A673 (cell line): ENCODE data around the gene FOXJ3. TPM values are rescaled to one million over a fixed set of nuclear protein-coding genes. Genes with fewer than 3 reads are reported as not detected.

Experiments used
- BruUV-seq: library from RNA; stranded (reverse); fragments of 400-500 nt; replicated peaks from 2 replicates; lab custom pipeline; 2021; lab: Mats Ljungman, UMichigan
- CTCF ChIA-PET: fragments of 300-600 bp; sonication (Branson Sonifier 250); formaldehyde crosslinking; loops from one replicate; lab custom pipeline; 2022; ENCODE audit warnings: antibody characterized with exemption; lab: Charles Lee
- POLR2A ChIA-PET: fragments of 300-600 bp; sonication (Branson Sonifier 250); formaldehyde crosslinking; loops from one replicate; lab custom pipeline; 2022; ENCODE audit warnings: antibody characterized with exemption; ENCODE audit not compliant: low non-redundant PET; lab: Charles Lee
- DNase-seq: peaks from one replicate; pipeline ENCODE4 v3.0.0-alpha.2; 2015; ENCODE audit warnings: low spot score
- H3K27ac ChIP-seq: fragments of 200-600 bp; sonication (generic); 2 replicates; pipeline ENCODE4 v1.5.1; 2016; ENCODE audit warnings: mixed run types, low read depth, mild to moderate bottlenecking, mixed read lengths, antibody characterized with exemption, low read length; ENCODE audit not compliant: poor library complexity, severe bottlenecking
- H3K27me3 ChIP-seq: fragments of 200-600 bp; sonication (generic); replicated peaks from 2 replicates; pipeline ENCODE4 v1.6.1; 2017; ENCODE audit warnings: mixed run types, low read depth, mild to moderate bottlenecking, mixed read lengths, antibody characterized with exemption, low read length; ENCODE audit not compliant: insufficient read depth, poor library complexity
- H3K36me3 ChIP-seq: fragments of 200-600 bp; sonication (generic); 2 replicates; pipeline ENCODE4 v1.6.1; 2016; ENCODE audit warnings: mixed run types, mild to moderate bottlenecking, mixed read lengths, antibody characterized with exemption, low read length; ENCODE audit not compliant: insufficient read depth, poor library complexity, severe bottlenecking
- H3K4me1 ChIP-seq: fragments of 200-600 bp; sonication (generic); 2 replicates; pipeline ENCODE4 v1.6.1; 2017; ENCODE audit warnings: mixed run types, mild to moderate bottlenecking, mixed read lengths, antibody characterized with exemption, low read length; ENCODE audit not compliant: insufficient read depth, poor library complexity, severe bottlenecking
- H3K4me3 ChIP-seq: fragments of 200-600 bp; sonication (generic); 2 replicates; pipeline ENCODE4 v1.5.1; 2016; ENCODE audit warnings: low read depth, mixed run types, mild to moderate bottlenecking, mixed read lengths, low read length; ENCODE audit not compliant: poor library complexity, severe bottlenecking
- H3K9me3 ChIP-seq: fragments of 200-600 bp; sonication (generic); 2 replicates; pipeline ENCODE4 v1.6.1; 2016; ENCODE audit warnings: mixed run types, low read depth, mild to moderate bottlenecking, mixed read lengths, antibody characterized with exemption, low read length; ENCODE audit not compliant: poor library complexity, severe bottlenecking
- EZH2 ChIP-seq: fragments of 200-600 bp; sonication (generic); IDR thresholded peaks from 2 replicates; pipeline ENCODE4 v1.6.1; 2017; ENCODE audit warnings: borderline replicate concordance, low read depth, mild to moderate bottlenecking, mixed read lengths, antibody characterized with exemption, low read length; ENCODE audit not compliant: poor library complexity, severe bottlenecking
- intact Hi-C: fragments of 100-400 bp; cut with micrococcal nuclease; formaldehyde crosslinking; loops from one replicate; pipeline ENCODE4 v1.10.0; 2022; ENCODE audit not compliant: unreplicated experiment
- total RNA-seq: library from RNA; stranded (reverse); gene quantifications from 2 replicates; pipeline ENCODE4 v1.2.3, GENCODE V29; 2021
- TF ChIP-seq, protein P1 (sequence below): fragments of 300-800, 200-600 bp; sonication (generic); conservative IDR thresholded peaks from 2 replicates; pipeline ENCODE4 v1.5.1; 2017; ENCODE audit warnings: low read depth, mild to moderate bottlenecking, antibody characterized with exemption, low read length, moderate library complexity, mixed read lengths

Gene FOXJ3
- total RNA-seq, 1 experiment from 2014 or later: 57.9 TPM

DNA sequence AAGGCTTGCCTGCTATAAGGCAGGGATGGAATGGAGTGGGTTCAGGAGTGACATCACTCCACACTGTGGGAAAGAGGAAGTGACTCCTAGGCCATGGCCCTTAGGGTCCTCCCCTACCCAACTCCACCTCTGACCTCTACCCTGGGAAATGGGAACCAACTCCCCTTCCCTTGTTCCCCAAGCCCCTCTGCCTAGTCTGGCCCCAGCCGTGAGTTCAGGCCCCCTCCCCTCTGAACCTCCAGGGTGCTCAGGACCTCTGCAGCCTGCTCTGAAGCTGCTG, 166.7 kb downstream of the FOXJ3 start:
- ChIA-PET POLR2A (no interaction called here), CTCF (no interaction called here)
- H3K4me3 ChIP-seq: no peak overlapping the region
- no peaks in the 10 kb centered on the region for H3K9me3 ChIP-seq
- DNase-seq: no peak
- intact Hi-C loops: no loop called here
- no peaks in the 10 kb centered on the region for H3K27me3 ChIP-seq
- no peak for TF ChIP-seq EZH2
- TF ChIP-seq, protein P1, sequence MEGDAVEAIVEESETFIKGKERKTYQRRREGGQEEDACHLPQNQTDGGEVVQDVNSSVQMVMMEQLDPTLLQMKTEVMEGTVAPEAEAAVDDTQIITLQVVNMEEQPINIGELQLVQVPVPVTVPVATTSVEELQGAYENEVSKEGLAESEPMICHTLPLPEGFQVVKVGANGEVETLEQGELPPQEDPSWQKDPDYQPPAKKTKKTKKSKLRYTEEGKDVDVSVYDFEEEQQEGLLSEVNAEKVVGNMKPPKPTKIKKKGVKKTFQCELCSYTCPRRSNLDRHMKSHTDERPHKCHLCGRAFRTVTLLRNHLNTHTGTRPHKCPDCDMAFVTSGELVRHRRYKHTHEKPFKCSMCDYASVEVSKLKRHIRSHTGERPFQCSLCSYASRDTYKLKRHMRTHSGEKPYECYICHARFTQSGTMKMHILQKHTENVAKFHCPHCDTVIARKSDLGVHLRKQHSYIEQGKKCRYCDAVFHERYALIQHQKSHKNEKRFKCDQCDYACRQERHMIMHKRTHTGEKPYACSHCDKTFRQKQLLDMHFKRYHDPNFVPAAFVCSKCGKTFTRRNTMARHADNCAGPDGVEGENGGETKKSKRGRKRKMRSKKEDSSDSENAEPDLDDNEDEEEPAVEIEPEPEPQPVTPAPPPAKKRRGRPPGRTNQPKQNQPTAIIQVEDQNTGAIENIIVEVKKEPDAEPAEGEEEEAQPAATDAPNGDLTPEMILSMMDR: no peak
- no TSS peak for BruUV-seq
- H3K36me3 ChIP-seq: no peaks in the 10 kb centered on the region
- no peaks in the 10 kb centered on the region for H3K4me1 ChIP-seq
- H3K27ac ChIP-seq: no peak overlapping the region

DNA sequence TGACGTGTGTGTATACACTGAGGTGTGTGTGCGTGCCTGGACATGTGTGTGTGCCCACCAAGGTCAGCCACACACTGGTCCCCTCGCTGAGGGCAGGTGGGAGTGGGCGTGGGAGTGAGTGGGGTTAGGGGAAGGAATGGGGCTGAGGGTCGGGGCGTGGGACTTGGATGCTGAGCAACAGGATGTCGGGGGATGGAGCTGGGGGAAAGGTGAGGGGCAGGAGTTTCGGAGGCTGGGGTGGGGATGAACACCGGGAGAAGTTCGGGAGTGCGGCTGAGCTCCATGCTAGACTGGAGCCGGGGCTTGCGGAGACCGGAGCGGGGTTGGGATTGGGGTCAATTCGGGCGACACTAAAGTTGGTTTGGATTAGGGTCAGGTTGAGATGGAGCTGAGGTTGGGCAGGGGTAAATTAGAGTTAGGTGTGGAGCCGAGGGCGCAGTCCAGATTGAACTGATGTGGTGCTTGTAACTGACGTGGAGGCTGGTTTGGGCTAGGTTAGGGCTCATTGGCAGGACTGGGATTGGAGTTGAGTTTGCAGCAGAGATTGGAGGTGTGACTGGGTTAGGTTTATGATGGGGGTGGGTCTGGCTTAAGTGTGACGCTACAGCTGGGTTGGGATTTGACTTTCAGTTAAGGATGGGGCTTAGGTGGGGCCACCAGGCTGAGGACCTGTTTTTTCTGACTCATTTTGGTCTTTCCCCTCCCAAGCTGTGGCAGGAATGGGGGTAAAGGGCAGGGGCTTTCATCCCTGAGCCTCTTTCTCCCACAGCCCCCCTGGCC, 167.2 kb downstream of the FOXJ3 start:
- CTCF ChIA-PET: no interaction called here
- H3K4me1 ChIP-seq: no peaks in the 10 kb centered on the region

DNA sequence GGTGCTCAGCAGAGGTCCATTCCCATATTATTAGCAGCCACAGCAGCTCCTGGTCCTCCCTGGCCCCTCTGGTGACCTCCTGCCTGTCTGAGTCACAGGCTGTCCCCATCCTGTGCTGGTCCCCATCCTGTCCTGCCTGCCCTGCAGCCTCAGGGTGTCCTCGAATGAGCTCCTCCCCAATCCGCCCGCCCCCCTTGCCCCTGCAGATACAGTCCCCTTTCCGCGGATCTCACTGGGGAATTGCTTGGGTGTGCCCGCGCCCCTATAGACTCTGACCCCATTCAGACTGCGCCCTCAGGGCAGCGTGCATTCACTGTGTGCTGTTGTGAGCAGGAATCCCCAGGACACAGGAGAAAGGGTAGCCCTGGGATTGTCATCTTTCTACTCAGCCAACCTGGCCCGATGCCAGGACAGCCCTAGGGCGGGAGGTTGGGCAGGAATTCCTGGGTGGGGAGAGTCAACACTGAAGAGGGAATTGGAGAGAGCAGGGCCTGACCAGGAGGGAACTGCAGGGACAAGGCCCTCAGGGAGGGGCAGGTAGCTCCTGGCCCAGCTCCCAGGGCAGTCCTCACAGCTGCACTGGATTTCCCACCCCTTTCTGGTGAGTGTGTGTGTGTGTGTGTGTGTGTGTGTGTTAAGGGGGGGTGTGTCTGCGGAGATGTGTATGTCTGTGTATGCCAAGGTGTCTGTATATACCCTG, 169.4 kb downstream of the FOXJ3 start:
- ChIA-PET CTCF (no interaction called here), POLR2A (no interaction called here)
- no peaks in the 10 kb centered on the region for H3K36me3 ChIP-seq
- BruUV-seq: no TSS peak
- TF ChIP-seq, protein P1: no peak
- TF ChIP-seq EZH2: no peak
- no peak for DNase-seq
- H3K4me1 ChIP-seq: no peaks in the 10 kb centered on the region
- H3K27me3 ChIP-seq: no peaks in the 10 kb centered on the region
- H3K9me3 ChIP-seq: peaks cover 4% of the 10 kb centered on the region
- no peak overlapping the region for H3K4me3 ChIP-seq
- no peak overlapping the region for H3K27ac ChIP-seq
- intact Hi-C loops: no loop called here

More for the DNA sequence above, 167.2 kb downstream of the FOXJ3 start:
- no peak for TF ChIP-seq EZH2
- BruUV-seq: no TSS peak
- Histone ChIP-seq H3K9me3 (no peaks in the 10 kb centered on the region), H3K4me3 (no peak overlapping the region), H3K27me3 (no peaks in the 10 kb centered on the region), H3K36me3 (no peaks in the 10 kb centered on the region), H3K27ac (no peak overlapping the region)
- intact Hi-C loops: no loop called here
- DNase-seq: no peak
- POLR2A ChIA-PET: no interaction called here
